C1 segment of cervical spinal cord (tissue), 14 donors: Measurements from ENCODE around the gene EDEM1.
"Not testable (repeated sequence)": the region's sequence is repeated elsewhere in the genome, so short reads cannot be mapped to it uniquely, and the experiment has no call there.

ENCODE experiments used
- DNase-seq, 14 donors: peaks; one replicate each; lab custom pipeline; 2025; lab: John Stamatoyannopoulos, UW

EDEM1 gene

GRCh38 chr3:5172018-5172417 lies 15.5 kb upstream of the EDEM1 start:
- no peak for DNase-seq

GRCh38 chr3:5179036-5179435 lies 8.5 kb upstream of the EDEM1 start:
- DNase-seq: not testable (repeated sequence)

GRCh38 chr3:5181469-5182141 lies 5.9 kb upstream of the EDEM1 start:
- no peak for DNase-seq

GRCh38 chr3:5183714-5184113 lies 3.8 kb upstream of the EDEM1 start:
- not testable (repeated sequence) for DNase-seq

- DNase-seq: no peak
These were observed 3.0 kb upstream of the EDEM1 start for GRCh38 chr3:5184499-5184898.

GRCh38 chr3:5185093-5185673 lies 2.3 kb upstream of the EDEM1 start:
- no peak for DNase-seq

- peak in 1 of 14 donors; percentile 7 for DNase-seq
These were observed 1.2 kb upstream of the EDEM1 start for GRCh38 chr3:5186089-5186857.

GRCh38 chr3:5186858-5187155 lies 700 bp upstream of the EDEM1 start:
- no peak for DNase-seq

- peak in 5 of 14 donors; percentile 27 to 61 (median 58) for DNase-seq
These were observed 462 bp downstream of the EDEM1 start for GRCh38 chr3:5187920-5188418.

GRCh38 chr3:5188419-5189221 lies 1.1 kb downstream of the EDEM1 start:
- DNase-seq: peak in 3 of 14 donors; percentile 2 to 55 (median 26)

GRCh38 chr3:5190147-5190791 lies 2.8 kb downstream of the EDEM1 start:
- no peak for DNase-seq

- DNase-seq: no peak
These were observed 4.2 kb downstream of the EDEM1 start for GRCh38 chr3:5191555-5192304.

GRCh38 chr3:5192571-5193365 lies 5.3 kb downstream of the EDEM1 start:
- no peak for DNase-seq

- no peak for DNase-seq
These were observed 6.8 kb downstream of the EDEM1 start for GRCh38 chr3:5194341-5194740.

- DNase-seq: peak in 1 of 14 donors; percentile 7
These were observed 7.4 kb downstream of the EDEM1 start for GRCh38 chr3:5194801-5195509.

- peak in 2 of 14 donors; percentile 10 to 22 for DNase-seq
These were observed 8.1 kb downstream of the EDEM1 start for GRCh38 chr3:5195605-5196004.

GRCh38 chr3:5197022-5197421 lies 9.5 kb downstream of the EDEM1 start:
- no peak for DNase-seq

- no peak for DNase-seq
These were observed 10.2 kb downstream of the EDEM1 start for GRCh38 chr3:5197470-5198312.
